B cell (primary cell): ENCODE measurements around the gene SUSD5. TPM values are rescaled to one million over a fixed set of nuclear protein-coding genes. Genes with fewer than 3 reads are reported as not detected.

Experiments
- ATAC-seq: fragments of 200-7000 bp; cut with Tn5 transposase; one replicate; pipeline ENCODE4 v1.10.0; 2021; ENCODE audit warnings: low read depth, mild to moderate bottlenecking, moderate number of reproducible peaks, moderate library complexity
- CTCF ChIA-PET: fragments of 350-600 bp; sonication (Branson Sonifier 250); formaldehyde crosslinking; loops from one replicate; lab custom pipeline; 2021; ENCODE audit warnings: antibody characterized with exemption, inconsistent platforms; lab: Charles Lee
- POLR2A ChIA-PET: fragments of 350-600 bp; sonication (Branson Sonifier 250); formaldehyde crosslinking; loops from one replicate; lab custom pipeline; 2021; ENCODE audit warnings: antibody characterized with exemption; lab: Charles Lee
- DNase-seq: peaks from one replicate; pipeline ENCODE4 v3.0.0; 2013
- H2AFZ ChIP-seq: 2 replicates; pipeline ENCODE4 v1.6.1; 2012; ENCODE audit warnings: mild to moderate bottlenecking, low read depth, low read length; ENCODE audit not compliant: insufficient read depth, poor library complexity, severe bottlenecking
- H3K27ac ChIP-seq, 2 donors: 1 replicate in 1 of 2; 2 replicates in 1 of 2; pipeline ENCODE4 v1.5.1; 2012 to 2013; ENCODE audit warnings: low read length in 2 of 2, mild to moderate bottlenecking in 2 of 2, moderate library complexity in 1 of 2
- H3K27me3 ChIP-seq, 4 experiments: fragments of 200-600 bp in 1 of 4; sonication (generic) in 1 of 4; replicated peaks in 1 of 4; 1 replicate in 2 of 4; 2 replicates in 2 of 4; pipeline versions ENCODE4 v1.6.1 to v1.7.0; 2013 to 2016; ENCODE audit warnings: low read length in 3 of 4, mild to moderate bottlenecking in 2 of 4, mixed read lengths in 1 of 4, moderate library complexity in 1 of 4; ENCODE audit not compliant: insufficient read depth in 4 of 4, control insufficient read depth in 3 of 4; ENCODE audit errors: control extremely low read depth in 1 of 4
- H3K36me3 ChIP-seq, 2 experiments: replicated peaks in 1 of 2; 1 replicate in 1 of 2; 2 replicates in 1 of 2; pipeline versions ENCODE4 v1.6.1 to v1.7.1; 2013; ENCODE audit warnings: low read length in 1 of 2; ENCODE audit not compliant: insufficient read depth in 2 of 2, control insufficient read depth in 1 of 2; ENCODE audit errors: control extremely low read depth in 1 of 2, extremely low read depth in 1 of 2
- H3K4me1 ChIP-seq, 2 donors: fragments of 200-600 bp in 1 of 2; sonication (generic) in 1 of 2; 1 replicate in 1 of 2; 2 replicates in 1 of 2; pipeline versions ENCODE4 v1.5.1 to v1.6.1; 2013 to 2017; ENCODE audit warnings: low read length in 2 of 2; ENCODE audit not compliant: control insufficient read depth in 2 of 2, insufficient read depth in 2 of 2
- H3K4me2 ChIP-seq: replicated peaks from 2 replicates; pipeline ENCODE3; 2012; ENCODE audit warnings: mild to moderate bottlenecking, low read depth, low read length; ENCODE audit not compliant: poor library complexity, severe bottlenecking
- H3K4me3 ChIP-seq, 5 experiments: fragments of 200-600 bp in 1 of 5; sonication (generic) in 1 of 5; 1 replicate in 3 of 5; 2 replicates in 2 of 5; pipeline versions ENCODE4 v1.5.1 to v1.7.0; 2011 to 2016; ENCODE audit warnings: low read length in 4 of 5, mild to moderate bottlenecking in 4 of 5, low read depth in 2 of 5, control low read depth in 1 of 5, moderate library complexity in 1 of 5; ENCODE audit not compliant: insufficient read depth in 1 of 5; ENCODE audit errors: control extremely low read depth in 1 of 5, extremely low read depth in 1 of 5
- H3K79me2 ChIP-seq: fragments of 200-600 bp; sonication (generic); one replicate; pipeline ENCODE4 v1.6.0; 2016; ENCODE audit warnings: low read length; ENCODE audit not compliant: control insufficient read depth, insufficient read depth
- H3K9ac ChIP-seq: fragments of 200-600 bp; sonication (generic); 2 replicates; pipeline ENCODE4 v1.6.1; 2017; ENCODE audit warnings: mild to moderate bottlenecking, low read length, moderate library complexity
- H3K9me3 ChIP-seq, 3 donors: one replicate each; pipeline versions ENCODE4 v1.6.1 to v1.7.1; 2013; ENCODE audit warnings: low read length in 2 of 3; ENCODE audit not compliant: control insufficient read depth in 2 of 3, insufficient read depth in 1 of 3; ENCODE audit errors: control extremely low read depth in 1 of 3
- H4K20me1 ChIP-seq: 2 replicates; pipeline ENCODE4 v1.6.0; 2012; ENCODE audit warnings: mild to moderate bottlenecking, low read length; ENCODE audit not compliant: insufficient read depth, control insufficient read depth, poor library complexity, severe bottlenecking
- H3K27ac Mint-ChIP-seq: one replicate; pipeline ENCODE4 v1.8.0; 2021; ENCODE audit warnings: mixed read lengths
- H3K27me3 Mint-ChIP-seq: one replicate; pipeline ENCODE4 v1.8.0; 2021; ENCODE audit warnings: mixed read lengths
- H3K4me1 Mint-ChIP-seq: one replicate; pipeline ENCODE4 v1.8.0; 2021; ENCODE audit warnings: mixed read lengths
- H3K4me3 Mint-ChIP-seq: one replicate; pipeline ENCODE4 v1.8.0; 2021; ENCODE audit warnings: mixed read lengths
- H3K9me3 Mint-ChIP-seq: one replicate; pipeline ENCODE4 v1.8.0; 2022; ENCODE audit warnings: mixed read lengths; ENCODE audit not compliant: insufficient read depth
- CTCF ChIP-seq: fragments of 200-600 bp; IDR thresholded peaks from one replicate; pipeline ENCODE4 v1.8.0; 2022; ENCODE audit warnings: antibody characterized with exemption, mild to moderate bottlenecking
- EZH2 ChIP-seq: IDR thresholded peaks from 2 replicates; pipeline ENCODE4 v1.6.1; 2012; ENCODE audit warnings: borderline replicate concordance, low read depth, mild to moderate bottlenecking, moderate library complexity, low read length; ENCODE audit not compliant: insufficient read depth, poor library complexity, severe bottlenecking
- WGBS: methylation state at CpG from one replicate; pipeline ENCODE4 v1.1.5; 2013; ENCODE audit warnings: missing lambda C conversion rate; ENCODE audit not compliant: insufficient coverage; 5-methylcytosine and 5-hydroxymethylcytosine counted together
- intact Hi-C: fragments of 100-400 bp; cut with micrococcal nuclease; formaldehyde crosslinking; loops from one replicate; pipeline ENCODE4 v1.10.0; 2022
- polyA plus RNA-seq: library from polyadenylated mRNA; depleted of rRNA; stranded (reverse); fragments of >200 nt; gene quantifications from 2 replicates; pipeline ENCODE4 v1.2.3, GENCODE V29; 2012
- total RNA-seq, 2 donors: library from RNA; stranded (reverse); fragments of 120-200 nt in 1 of 2; gene quantifications; 1 replicate in 1 of 2; 2 replicates in 1 of 2; pipeline versions ENCODE4 v1.2.3 to v1.2.4, GENCODE V29; 2013 to 2022

Gene SUSD5
- total and polyA plus RNA-seq, 2 donors (not counting 1 experiment from before 2014, with no cell fraction given) = 0.15 to 0.30 TPM

- Histone ChIP-seq H3K27ac (no peak overlapping the region), H3K4me3 (no peak overlapping the region), H4K20me1 (no peaks in the 10 kb centered on the region), H3K9ac (no peak overlapping the region), H2AFZ (no peak overlapping the region), H3K4me2 (no peak overlapping the region), H3K9me3 (no peaks in the 10 kb centered on the region), H3K27me3 (no peaks in the 10 kb centered on the region), H3K4me1 (peaks cover 5 to 6% of the 10 kb centered on the region in 2 donors), H3K79me2 (no peaks in the 10 kb centered on the region), H3K36me3 (peaks cover 1 to 18% of the 10 kb centered on the region in 2 experiments)
- ChIA-PET CTCF (interaction anchor here (0.6 to 4.3 kb wide), 4 partner anchors 14 to 191 kb away, joined by 3 to 23 read pairs (median 4); no protein-coding TSS in a partner anchor), POLR2A (no interaction called here)
- Mint-ChIP-seq H3K4me1 (peaks cover 4% of the 10 kb centered on the region), H3K27ac (no peak overlapping the region), H3K4me3 (no peak overlapping the region), H3K27me3 (no peaks in the 10 kb centered on the region), H3K9me3 (no peaks in the 10 kb centered on the region)
- no peak for TF ChIP-seq CTCF
- no peak for TF ChIP-seq EZH2
- DNase-seq (no peak), ATAC-seq (no peak)
- intact Hi-C loops = no loop called here
- 78% methylated on average over 5 of the region's 9 CpGs for WGBS
Measured at GRCh38 chr3:33145901-33146580, 72.6 kb downstream of the SUSD5 start.

- no peak overlapping the region for H3K4me2 ChIP-seq
- H3K4me1 Mint-ChIP-seq = peaks cover 4% of the 10 kb centered on the region
- no peak overlapping the region for H3K9ac ChIP-seq
- no peak overlapping the region for H2AFZ ChIP-seq
- intact Hi-C loops = no loop called here
- peaks cover 1 to 18% of the 10 kb centered on the region in 2 experiments for H3K36me3 ChIP-seq
- 96% methylated on average over 9 of the region's 16 CpGs for WGBS
- ATAC-seq (no peak), DNase-seq (no peak)
- H3K4me1 ChIP-seq = peaks cover 5 to 6% of the 10 kb centered on the region in 2 donors
- H3K9me3 Mint-ChIP-seq = no peaks in the 10 kb centered on the region
- no peak overlapping the region for H3K27ac ChIP-seq
- no peak overlapping the region for H3K27ac Mint-ChIP-seq
- H3K27me3 ChIP-seq = no peaks in the 10 kb centered on the region
- ChIA-PET POLR2A (no interaction called here), CTCF (interaction anchor here (0.6 to 4.3 kb wide), 2 partner anchors 14 to 26 kb away, joined by 3 to 23 read pairs; no protein-coding TSS in a partner anchor)
- H3K79me2 ChIP-seq = no peaks in the 10 kb centered on the region
- H3K9me3 ChIP-seq = no peaks in the 10 kb centered on the region
- H3K4me3 Mint-ChIP-seq = no peak overlapping the region
- H3K4me3 ChIP-seq = no peak overlapping the region
- no peaks in the 10 kb centered on the region for H3K27me3 Mint-ChIP-seq
- TF ChIP-seq EZH2 (no peak), CTCF (no peak)
- H4K20me1 ChIP-seq = no peaks in the 10 kb centered on the region
Measured at GRCh38 chr3:33145221-33145900, 73.2 kb downstream of the SUSD5 start.
